Activated CD4-positive, alpha-beta T cell treated with anti-CD3 and anti-CD28 coated beads for 48 hours (primary cell): ENCODE measurements around the gene CBLB.

Experiments
- DNase-seq: peaks from one replicate; pipeline ENCODE4 v3.0.0-alpha.2; 2020

Gene CBLB

DNA sequence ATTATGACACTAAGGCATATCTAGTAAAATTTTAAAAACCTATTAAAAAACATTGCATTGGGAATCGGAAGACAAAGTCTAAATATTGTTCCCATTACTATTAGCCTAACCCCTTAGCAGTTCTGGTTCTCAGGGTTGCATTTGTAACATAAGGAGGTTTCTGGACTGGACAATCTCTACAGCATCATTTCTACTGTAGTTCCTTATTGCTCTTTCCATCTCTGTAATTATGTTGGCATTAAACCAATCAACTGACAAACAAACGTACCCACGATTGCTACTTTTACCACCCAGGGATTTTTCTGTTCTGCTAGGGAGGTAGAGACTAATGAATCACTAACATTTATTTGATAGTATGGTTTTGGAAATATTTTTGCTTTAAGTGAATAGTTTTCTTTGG lies 190.8 kb downstream of the CBLB start:
- no peak for DNase-seq

GRCh38 chr3:105676621-105677300 lies 192.1 kb downstream of the CBLB start:
- DNase-seq = peak; percentile 69

- DNase-seq = no peak
Measured at GRCh38 chr3:105674437-105675065, 194.3 kb downstream of the CBLB start.

DNA sequence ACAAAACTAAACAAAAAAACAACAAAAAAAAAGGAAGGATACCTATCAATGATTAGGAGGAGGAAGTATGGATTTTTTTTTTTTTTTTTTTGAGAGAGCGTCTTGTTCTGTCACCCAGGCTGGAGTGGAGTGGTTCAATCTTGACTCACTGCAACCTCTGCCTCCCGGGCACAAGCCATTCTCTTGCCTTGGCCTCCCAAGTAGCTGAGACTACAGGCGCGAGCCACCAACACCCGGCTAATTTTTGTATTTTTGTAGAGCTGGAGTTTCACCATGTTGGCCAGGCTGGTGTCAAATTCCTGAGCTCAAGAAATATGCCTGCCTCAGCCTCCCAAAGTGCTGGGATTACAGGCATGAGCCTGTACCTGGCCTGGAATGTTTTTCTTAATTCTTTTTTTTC lies 195.8 kb downstream of the CBLB start:
- DNase-seq = no peak

- DNase-seq = no peak
Measured at GRCh38 chr3:105662306-105662705, 206.5 kb downstream of the CBLB start.

- no peak for DNase-seq
Measured at GRCh38 chr3:105661461-105661860, 207.4 kb downstream of the CBLB start.

- no peak for DNase-seq
Measured at GRCh38 chr3:105656651-105657504, 211.9 kb downstream of the CBLB start.

DNA sequence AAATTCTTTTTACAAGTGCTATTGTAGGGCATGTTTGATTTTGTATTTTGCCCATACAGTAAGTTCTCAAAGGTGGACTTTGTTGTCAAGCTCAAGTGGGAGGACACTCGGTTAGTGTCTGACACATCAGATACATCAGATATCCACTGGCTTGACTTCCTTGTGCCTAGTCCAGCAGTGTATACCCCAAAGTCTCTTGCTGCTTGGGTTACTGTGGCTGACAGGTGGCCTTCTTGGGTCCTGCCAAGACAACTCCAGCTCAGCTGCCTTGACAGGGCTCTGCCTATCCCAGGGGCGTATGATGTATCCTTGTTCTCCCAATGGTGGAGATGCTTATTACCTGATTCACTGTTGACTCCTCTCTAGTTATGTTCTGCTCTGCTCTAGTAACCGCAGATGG lies 214.9 kb downstream of the CBLB start:
- no peak for DNase-seq

- no peak for DNase-seq
Measured at GRCh38 chr3:105653166-105653565, 215.6 kb downstream of the CBLB start.

- DNase-seq = no peak
Measured at GRCh38 chr3:105649480-105649879, 219.3 kb downstream of the CBLB start.

DNA sequence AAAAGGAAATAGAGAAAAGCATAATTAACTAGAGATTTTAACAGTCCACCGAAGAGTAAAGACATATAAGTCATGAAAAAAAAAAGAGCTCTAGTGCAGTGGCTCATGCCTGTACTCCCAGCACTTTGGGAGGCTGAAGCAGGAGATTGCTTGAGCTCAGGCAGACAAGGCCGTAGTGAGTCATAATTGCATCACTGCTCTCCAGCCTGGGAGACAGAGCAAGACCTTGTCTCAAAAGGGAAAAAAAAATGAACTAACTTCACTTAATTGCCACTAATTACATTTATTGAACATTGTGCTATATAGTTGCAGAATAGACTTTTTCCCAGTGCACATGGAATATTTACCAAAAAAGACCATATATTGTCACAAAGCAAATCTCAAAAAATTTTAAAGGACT lies 221.8 kb downstream of the CBLB start:
- DNase-seq = peak; percentile 18

DNA sequence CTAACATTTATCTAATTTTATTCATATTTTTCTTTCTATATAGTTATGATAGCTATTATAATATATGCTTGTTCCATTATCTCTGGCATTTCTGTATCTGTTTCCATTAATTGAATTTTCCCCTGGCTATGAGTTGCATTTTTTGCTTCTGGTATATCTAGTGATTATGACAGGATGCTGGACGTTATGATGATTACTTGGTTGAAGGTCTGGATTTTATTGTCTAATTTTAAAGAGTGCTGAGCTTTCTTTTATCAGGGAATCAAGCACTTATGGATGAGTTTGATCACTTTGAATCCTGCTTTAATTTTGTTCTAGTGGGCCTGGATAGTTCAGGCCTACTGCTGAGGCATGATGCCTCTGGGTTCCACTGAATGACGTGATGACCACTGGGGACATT lies 229.7 kb downstream of the CBLB start:
- no peak for DNase-seq

- DNase-seq = no peak
Measured at GRCh38 chr3:105634708-105635107, 234.1 kb downstream of the CBLB start.

DNA sequence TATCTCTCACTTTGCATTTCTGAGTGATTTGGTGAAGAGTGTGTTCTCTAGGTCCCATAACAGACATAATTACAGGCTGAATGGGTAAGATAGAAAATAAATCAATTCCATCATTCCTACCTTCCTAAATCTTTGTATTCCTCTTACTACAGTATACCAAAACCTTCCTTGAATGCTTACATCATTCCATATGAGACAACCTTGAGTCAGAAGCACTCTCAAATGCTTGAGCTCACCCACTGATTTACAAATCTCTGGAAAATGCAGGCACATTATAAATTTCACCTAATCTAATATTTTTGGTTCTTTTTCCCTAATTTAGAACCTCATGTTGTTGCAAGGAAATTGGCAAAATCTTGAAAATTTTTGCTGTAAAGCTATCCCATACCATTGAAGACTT lies 239.1 kb downstream of the CBLB start:
- no peak for DNase-seq

- no peak for DNase-seq
Measured at GRCh38 chr3:105626739-105627138, 242.1 kb downstream of the CBLB start.

DNA sequence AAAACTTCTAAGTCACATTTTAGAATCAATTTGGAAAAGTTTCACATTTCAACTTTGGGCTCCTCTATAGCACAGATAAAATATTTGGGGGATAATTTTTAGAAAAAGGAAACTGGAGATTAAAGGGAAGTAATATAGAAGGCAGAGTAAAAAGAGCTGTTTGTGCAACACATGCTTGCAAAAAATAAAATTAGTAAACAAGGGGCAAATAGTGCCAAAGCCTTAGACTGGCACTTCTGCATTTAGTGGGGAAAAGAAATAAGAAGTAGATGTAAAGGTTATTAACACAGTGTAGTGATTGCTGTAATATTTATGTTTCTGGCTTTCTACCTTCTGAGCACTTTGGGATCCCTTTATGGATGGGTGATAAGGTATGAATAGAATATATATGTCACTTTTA lies 246.6 kb downstream of the CBLB start:
- DNase-seq = no peak

DNA sequence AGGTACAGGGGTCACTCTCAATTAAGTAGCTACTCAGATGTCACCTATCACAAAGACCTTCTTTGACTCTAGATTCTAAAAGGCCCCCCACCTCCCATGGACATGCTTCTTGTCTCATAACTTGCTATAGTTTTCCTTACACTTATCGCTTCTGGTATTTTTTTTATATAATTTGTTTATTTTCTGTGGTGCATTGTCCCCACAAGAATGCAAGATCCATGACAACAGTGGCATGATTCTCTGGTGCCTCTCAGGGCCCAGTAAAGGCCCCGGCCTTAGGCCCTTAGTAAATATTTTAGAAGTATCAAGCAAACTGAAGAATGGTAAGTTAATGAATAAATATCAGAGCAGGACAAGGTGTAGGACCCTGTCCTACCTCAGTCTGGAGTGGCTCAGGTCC lies 248.6 kb downstream of the CBLB start:
- no peak for DNase-seq

DNA sequence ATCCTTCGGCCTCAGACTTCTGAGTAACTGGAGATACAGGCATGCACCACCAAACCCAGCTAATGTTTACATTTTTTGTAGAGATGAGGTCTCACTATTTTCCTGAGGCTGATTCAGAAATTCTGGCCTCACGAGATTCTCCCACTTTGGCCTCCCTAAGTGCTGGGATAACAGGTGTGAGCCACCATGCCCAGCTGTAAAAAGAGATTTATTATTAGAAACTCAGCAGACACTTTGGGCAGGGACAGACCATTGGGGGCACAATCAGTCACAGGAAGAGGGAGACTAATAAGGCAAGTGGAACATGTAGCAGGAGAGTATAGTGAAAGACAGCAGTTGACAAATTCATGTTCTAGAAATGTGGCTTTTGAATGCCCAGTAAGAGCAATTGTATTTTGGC lies 249.2 kb downstream of the CBLB start:
- no peak for DNase-seq

GRCh38 chr3:105618556-105618955 lies 250.3 kb downstream of the CBLB start:
- no peak for DNase-seq

DNA sequence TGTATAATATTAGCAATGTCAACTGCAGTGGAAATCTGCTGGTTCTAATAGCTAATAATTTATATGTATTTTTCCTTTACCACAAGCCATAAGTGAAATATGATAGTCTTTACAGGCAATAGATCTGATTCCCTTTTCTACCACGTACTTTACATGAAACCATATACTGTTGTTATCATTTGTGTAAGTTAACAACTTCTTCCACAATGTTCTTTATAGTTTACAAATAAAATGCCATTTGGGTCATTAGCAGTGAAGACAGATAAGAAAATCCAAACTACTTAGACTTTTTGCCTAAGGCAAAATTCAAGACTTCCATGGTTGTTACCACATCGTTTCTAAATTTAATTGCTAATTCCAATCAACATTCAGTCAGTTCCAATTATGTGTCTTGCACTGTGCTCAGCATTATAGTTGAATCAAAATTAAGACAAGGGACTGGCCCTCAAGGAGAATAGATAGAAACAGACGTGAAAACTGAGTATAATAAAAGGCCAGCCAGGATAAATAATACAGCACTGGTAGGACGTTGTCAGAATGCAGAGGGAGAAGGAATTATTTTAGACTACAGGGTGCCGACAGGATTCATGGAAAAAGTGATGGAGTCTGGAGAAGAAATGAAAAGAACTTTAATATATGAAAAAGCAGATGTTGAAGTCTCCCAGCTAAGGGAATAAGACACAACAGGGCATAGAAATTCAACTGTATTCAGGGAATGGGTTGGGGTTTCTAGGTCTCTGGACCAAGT lies 252.3 kb downstream of the CBLB start:
- DNase-seq = no peak

DNA sequence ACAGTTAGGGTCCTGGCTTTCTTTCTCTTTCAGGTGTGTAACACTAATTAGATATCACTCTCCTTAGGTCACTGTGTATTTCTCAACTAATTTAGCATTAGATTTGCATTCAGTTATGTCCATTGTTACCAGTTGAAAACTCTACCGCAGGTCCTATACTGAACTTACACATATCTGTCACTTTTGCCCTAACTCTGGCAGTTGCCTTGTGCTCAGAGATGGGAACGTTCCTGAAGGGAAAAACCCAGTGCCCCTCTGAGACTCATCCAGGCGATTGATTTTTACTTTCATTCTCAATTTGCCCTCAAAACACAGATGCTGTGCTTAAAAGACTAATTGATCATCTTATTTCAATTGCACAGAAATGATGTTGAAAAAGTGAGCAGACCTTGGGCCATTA lies 253.0 kb downstream of the CBLB start:
- no peak for DNase-seq

GRCh38 chr3:105614288-105615030 lies 254.4 kb downstream of the CBLB start:
- no peak for DNase-seq

DNA sequence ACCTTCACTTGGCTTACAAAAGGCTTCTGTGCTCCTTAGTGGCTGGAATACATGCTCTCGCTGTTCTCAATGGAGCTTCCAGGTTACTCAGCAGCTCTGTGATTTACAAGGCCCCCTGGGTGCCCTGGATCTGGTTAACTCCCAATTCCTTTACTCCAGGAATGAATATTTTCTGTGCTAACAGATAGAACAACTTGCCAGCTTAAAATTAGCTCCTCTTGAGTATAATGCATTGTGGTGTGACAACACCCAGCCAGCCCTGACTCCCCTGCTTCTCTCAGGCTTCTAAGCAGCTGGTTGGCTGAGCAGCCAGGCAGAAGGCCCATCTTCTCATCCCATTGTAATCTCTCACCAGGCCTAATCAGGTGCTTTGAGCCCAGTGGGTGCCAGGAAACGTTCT lies 255.7 kb downstream of the CBLB start:
- no peak for DNase-seq
